Cardiac muscle cell (in vitro differentiated cells and primary cell): ENCODE results near the gene INPP5A. TPM values are rescaled to one million over a fixed set of nuclear protein-coding genes. Genes with fewer than 3 reads are reported as not detected.

ENCODE experiments used
- DNase-seq, 2 donors: peaks; one replicate each; pipeline versions ENCODE4 v3.0.0 to v3.0.0-alpha.2; 2010 to 2017; ENCODE audit warnings: low read depth in 1 of 2, low spot score in 1 of 2
- H3K27ac ChIP-seq: fragments of 200-600 bp; sonication (generic); 2 replicates; pipeline ENCODE4 v1.5.1; 2016
- H3K27me3 ChIP-seq: fragments of 200-600 bp; sonication (generic); 2 replicates; pipeline ENCODE4 v1.6.0; 2016; ENCODE audit warnings: control low read depth
- H3K36me3 ChIP-seq: fragments of 200-600 bp; sonication (generic); 2 replicates; pipeline ENCODE4 v1.5.1; 2016; ENCODE audit warnings: control low read depth
- H3K4me1 ChIP-seq: fragments of 200-600 bp; sonication (generic); 2 replicates; pipeline ENCODE4 v1.8.1; 2017; ENCODE audit warnings: low read depth, mild to moderate bottlenecking, mixed run types
- H3K4me3 ChIP-seq: fragments of 200-600 bp; sonication (generic); 2 replicates; pipeline ENCODE4 v1.5.1; 2016; ENCODE audit warnings: mild to moderate bottlenecking
- H3K9me3 ChIP-seq: fragments of 200-600 bp; sonication (generic); 2 replicates; pipeline ENCODE4 v1.5.1; 2017; ENCODE audit warnings: low read depth, mild to moderate bottlenecking, control low read depth
- CTCF ChIP-seq: IDR thresholded peaks from 2 replicates; pipeline ENCODE4 v1.5.1; 2012; ENCODE audit warnings: low read depth, mild to moderate bottlenecking, low read length
- polyA plus RNA-seq: library from polyadenylated mRNA; unstranded; fragments of >200 nt; fragmentation: Nextera tagmentation; extraction: Ambion mirVana; gene quantifications from 2 replicates; pipeline ENCODE4 v1.2.1, GENCODE V29; 2016
- total RNA-seq: library from RNA; depleted of rRNA; stranded (reverse); fragments of >200 nt; gene quantifications from 2 replicates; pipeline ENCODE4 v1.2.3, GENCODE V29; 2016

Gene INPP5A
- total and polyA plus RNA-seq, 2 experiments from 2014 or later, result 87.0 to 90.4 TPM

- DNase-seq, result no peak
- Histone ChIP-seq H3K27ac (no peak overlapping the region), H3K27me3 (no peaks in the 10 kb centered on the region), H3K9me3 (no peaks in the 10 kb centered on the region), H3K4me3 (no peak overlapping the region), H3K36me3 (no peaks in the 10 kb centered on the region), H3K4me1 (peaks cover 33% of the 10 kb centered on the region)
- no peak for TF ChIP-seq CTCF
These were observed 13.8 kb upstream of the INPP5A start for GRCh38 chr10:132523561-132524442.

GRCh38 chr10:132524443-132525285 is 12.9 kb upstream of the INPP5A start:
- Histone ChIP-seq H3K36me3 (no peaks in the 10 kb centered on the region), H3K9me3 (no peaks in the 10 kb centered on the region), H3K4me1 (peaks cover 25% of the 10 kb centered on the region), H3K27me3 (no peaks in the 10 kb centered on the region), H3K4me3 (no peak overlapping the region), H3K27ac (no peak overlapping the region)
- TF ChIP-seq CTCF, result no peak
- no peak for DNase-seq

- Histone ChIP-seq H3K27me3 (no peaks in the 10 kb centered on the region), H3K27ac (no peak overlapping the region), H3K4me1 (peaks cover 5% of the 10 kb centered on the region), H3K36me3 (no peaks in the 10 kb centered on the region), H3K9me3 (no peaks in the 10 kb centered on the region), H3K4me3 (no peak overlapping the region)
- no peak for TF ChIP-seq CTCF
- DNase-seq, result peak in 1 of 2 donors; percentile 49
These were observed 10.9 kb upstream of the INPP5A start for GRCh38 chr10:132526676-132527075.

- H3K27me3 ChIP-seq, result no peaks in the 10 kb centered on the region
- no peak for DNase-seq
- H3K9me3 ChIP-seq, result no peaks in the 10 kb centered on the region
- peaks cover 5% of the 10 kb centered on the region for H3K4me1 ChIP-seq
- TF ChIP-seq CTCF, result no peak
- H3K27ac ChIP-seq, result no peak overlapping the region
- H3K4me3 ChIP-seq, result no peak overlapping the region
- H3K36me3 ChIP-seq, result no peaks in the 10 kb centered on the region
These were observed 10.1 kb upstream of the INPP5A start for GRCh38 chr10:132527339-132528063.

DNA sequence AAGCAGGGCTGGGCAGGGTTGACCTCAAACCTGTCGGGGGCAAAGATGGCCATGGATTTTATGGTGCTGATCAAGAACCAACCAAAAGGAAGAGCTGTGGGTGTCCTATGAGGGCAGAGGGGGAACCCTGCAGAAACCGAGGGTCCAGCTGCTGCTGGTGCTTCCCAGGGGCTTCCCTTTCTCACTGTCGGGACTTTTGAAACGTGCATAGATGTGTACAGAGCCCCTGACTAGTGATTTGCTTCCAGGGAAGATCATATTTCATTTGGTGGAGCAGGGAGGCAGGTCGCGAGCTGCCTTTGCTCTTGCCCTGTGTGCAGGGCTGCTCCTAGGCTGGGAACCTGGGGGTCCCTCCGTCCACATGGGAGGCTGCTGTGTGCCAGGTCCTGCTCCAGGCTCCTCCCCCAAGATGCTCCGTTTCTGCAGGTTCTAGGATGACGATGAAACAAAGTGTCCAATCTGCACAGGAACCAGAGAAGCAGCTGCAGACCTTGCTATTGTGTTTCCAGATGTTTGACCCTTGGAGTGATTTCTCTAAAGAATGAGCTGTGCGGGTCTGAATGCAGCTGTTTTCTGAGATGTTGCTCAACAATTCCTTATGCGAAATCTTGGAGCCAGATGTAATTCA is 9.4 kb upstream of the INPP5A start:
- no peaks in the 10 kb centered on the region for H3K36me3 ChIP-seq
- H3K4me3 ChIP-seq, result no peak overlapping the region
- H3K27ac ChIP-seq, result no peak overlapping the region
- DNase-seq, result no peak
- no peak for TF ChIP-seq CTCF
- H3K9me3 ChIP-seq, result no peaks in the 10 kb centered on the region
- H3K27me3 ChIP-seq, result no peaks in the 10 kb centered on the region
- peaks cover 5% of the 10 kb centered on the region for H3K4me1 ChIP-seq
